DMS153 (cell line): Measurements from ENCODE around the gene GPR68.
"Not testable (repeated sequence)": the region's sequence is repeated elsewhere in the genome, so short reads cannot be mapped to it uniquely, and the experiment has no call there.

Experiments used
- DNase-seq: peaks from one replicate; lab custom pipeline; 2025; lab: John Stamatoyannopoulos, UW

Gene GPR68

DNA sequence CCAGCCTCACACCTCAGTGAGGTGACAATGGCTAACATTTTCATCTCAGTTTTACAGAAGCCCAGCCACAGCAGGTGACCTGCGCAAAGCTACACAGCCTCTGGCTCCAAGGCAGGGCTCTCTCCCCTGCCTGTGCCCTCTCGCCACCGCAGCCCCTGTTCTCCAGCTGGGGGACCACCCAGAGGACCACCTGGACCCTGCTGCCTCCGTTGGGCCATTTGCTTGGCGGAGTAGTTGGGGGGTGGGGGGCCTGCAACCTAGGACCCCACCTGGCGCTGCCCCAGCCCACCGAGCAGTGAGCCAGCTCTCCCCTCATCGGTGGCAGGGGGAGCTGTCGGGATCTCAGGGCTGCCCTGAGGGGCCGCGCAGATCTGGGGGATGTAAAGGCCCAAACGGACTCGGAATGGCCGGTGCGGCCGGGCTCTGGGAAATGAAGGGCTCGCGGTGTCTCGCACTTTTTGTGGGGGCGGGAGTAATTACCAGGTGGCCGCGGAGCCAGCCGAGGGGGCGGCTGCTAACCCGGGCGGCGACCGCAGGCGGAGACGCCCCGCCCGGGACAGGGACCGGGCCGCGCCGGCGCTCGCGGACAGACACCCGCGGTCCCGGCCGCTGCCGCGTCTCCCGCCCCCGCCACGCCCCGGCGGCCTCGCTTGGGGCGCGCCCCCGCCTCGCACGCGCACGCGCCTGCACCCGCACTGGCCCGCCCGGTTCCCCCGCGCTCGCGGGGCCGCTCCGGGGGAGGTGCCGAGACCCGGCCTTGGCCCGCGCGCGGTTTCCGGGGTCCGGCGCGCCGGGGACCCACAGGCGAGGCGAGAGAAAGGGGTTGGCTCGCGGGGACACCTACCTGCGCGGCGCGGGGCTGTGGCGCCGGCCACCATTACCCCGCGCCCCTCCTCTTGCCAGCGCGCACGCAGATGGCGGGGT lies 8.6 kb upstream of the GPR68 start:
- DNase-seq, result no peak

DNA sequence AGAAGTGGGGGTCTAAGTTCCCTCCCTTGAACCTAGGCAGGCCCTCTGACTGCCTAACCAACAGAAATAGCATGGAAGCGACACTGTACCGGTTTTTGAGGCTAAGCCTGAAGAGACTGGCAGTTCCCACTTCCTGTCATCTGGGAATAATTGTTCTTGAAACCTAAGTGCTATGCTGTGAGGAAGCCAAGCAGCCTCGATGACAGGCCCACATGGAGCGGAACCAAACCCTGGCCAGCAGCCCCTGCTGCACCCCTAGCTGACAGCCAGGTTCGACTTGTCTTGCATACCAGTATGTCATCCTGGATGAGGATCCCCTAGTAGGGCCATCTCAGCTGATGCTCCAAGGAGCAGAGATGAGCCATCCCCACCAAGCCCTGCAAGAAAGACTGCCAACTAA lies 6.4 kb upstream of the GPR68 start:
- DNase-seq, result no peak

DNA sequence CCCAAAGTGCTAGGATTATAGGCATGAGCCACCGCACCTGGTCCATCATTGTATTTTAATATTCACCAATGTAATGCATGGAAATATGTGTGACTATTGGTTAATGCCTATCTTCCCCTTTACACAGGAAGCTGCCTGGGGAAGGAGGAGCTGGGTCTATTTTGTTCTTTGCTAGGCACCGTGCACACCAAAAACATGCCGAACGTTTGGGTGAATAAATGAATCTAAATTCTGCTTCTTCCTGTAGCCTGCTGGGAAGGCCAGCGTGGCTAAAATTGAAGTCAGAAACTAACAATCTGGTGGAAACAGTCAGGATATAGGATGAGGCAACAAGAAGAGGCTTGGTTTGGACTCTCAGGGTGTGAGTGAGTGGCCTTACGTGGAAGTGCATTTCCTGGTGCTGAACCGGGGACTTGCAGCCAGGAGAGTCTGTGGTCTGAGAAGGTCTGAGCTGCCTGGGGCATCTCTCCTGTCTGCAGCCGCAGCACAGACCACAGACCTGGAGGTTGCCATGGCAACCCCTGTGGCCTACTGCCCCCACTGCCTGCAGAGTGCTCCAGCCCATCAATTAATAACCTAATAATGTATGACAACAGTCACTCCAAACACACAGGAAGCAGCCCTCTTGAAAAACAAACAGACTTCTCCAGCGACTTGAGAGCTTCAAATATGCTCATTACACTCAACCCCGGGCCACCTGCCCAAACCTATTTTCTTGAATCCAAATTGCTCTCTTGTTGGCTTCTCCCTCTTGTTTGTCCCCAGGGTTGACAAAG lies 5.5 kb upstream of the GPR68 start:
- peak; percentile 88 for DNase-seq

DNA sequence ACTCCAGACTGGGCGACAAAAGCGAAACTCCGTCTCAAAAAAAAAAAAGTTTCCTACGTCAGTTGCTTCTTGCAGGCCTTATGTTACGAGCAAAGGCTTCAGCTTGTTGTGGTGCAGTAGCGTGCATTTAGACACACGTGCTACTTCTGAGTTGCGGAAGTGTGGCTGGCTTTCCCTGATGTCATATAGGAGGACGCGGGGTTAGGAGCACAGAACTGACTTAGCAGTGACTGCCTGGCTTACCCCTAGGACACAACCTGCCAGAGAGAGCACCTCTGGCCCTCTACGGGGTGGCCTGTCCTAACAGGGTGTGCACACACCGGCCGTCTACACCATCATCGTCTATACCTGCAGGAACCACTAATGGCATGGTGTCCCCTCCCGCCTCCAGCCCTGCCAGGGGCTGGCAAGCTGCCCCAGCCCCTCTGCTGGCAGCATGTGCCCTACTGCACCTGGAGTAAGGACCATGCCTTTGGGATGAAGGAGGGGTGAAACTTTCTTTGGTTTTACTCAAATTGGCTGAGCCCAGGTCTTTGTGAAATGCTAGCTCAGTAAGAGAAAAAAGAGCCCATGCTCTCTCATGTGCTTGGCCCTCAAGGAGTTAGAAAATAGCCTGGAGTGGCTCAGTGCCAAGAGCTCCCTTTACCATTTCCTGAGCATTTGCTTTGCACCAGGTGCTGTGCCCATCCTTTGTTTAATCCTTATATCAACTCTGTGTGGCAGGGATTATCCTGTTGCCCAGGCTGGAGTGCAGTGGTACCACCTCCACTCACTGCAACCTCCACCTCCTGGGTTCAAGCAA lies 1.7 kb upstream of the GPR68 start:
- no peak for DNase-seq

DNA sequence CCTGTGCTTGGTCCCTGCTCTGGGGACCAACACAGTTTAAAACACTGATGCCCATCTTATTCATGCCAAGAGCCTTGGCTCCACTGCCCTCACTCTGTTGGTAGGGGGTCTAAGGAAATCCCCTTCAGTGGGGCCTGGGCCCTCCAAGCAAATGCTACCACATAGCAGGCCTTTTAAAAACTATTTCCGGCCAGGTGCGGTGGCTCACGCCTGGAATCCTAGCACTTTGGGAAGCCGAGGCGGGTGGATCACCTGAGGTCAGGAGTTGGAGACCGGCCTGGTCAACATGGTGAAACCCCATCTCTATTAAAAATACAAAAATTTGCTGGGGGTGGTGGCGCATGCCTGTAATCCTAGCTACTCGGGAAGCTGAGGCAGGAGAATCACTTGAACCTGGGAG lies 1.1 kb upstream of the GPR68 start:
- DNase-seq, result not testable (repeated sequence)

DNA sequence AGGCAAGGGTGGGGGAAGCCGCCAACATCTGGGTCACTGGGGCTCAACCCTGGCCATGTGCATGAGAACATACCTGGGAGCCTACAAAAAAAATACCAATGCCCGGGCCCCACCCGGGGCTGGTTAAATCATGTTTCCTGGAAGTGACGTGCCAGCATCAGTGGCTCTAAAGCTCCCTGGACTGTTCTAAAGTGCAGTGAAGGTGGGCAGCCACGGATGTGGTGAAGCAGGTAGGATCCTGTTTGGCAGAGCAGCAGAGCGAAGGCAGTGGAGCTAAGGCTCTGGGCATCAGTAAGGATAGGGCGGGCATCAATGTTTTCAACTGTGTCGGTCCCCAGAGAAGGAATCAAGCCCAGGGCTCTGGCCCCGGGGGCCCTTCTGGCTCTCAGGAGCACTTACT lies 525 bp upstream of the GPR68 start:
- DNase-seq, result no peak

DNA sequence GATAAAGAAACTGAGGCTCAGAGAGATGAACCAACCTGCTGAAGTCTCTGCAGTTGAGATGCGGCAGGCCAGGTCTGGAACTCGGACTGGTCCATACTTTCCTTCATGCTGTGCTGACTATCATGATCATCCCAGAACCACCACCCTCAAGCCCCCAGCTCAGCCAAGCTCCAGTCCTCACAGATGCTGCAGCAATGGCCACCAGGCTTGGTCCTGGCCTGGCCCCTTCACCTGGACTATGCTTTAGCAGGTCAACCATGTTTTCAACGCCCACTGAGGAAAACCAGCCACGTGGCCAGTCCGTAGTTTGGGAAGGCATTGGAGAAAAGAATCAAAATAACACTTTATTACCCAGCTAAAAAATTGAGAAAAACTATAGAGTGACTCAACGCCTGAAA lies 1.4 kb downstream of the GPR68 start:
- no peak for DNase-seq

DNA sequence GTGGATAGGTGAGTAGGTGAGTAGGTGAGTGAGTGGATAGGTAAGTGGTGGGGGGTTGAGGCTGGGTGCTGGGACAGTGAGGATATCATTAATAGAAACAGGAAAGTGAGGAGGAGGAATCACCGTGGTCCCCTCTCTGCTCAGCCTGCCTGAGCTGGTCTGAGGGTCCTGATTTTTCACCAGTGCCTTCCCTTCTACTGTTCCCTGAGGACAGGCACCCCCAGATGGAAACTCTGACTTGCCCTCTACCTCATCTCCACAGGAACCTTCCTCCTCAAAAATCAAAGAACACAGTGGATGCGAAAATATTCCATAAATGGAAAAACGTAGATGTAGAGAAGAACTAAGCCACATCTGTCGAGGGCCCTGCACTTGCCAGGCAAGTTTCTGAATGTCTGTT lies 1.9 kb downstream of the GPR68 start:
- DNase-seq, result no peak

DNA sequence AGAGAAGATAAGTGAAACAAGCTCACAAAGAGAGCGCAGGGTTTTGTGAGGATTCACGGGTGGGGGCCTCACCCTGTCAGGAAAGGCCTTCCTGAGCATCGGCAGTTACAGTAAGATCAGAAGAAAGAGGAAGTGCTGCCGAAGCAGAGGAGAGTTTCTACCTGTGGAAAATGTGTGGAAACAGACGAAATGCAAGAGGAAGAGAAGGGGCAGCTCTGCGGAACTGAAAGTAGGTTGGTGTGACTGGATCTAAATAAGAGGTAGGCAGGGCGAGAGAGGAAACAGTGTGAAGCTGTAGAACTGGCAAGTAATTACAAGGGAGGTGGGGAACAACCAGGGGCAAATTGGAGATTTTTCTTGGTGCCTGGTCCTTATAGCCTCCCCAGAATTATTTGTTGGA lies 2.6 kb downstream of the GPR68 start:
- DNase-seq, result no peak

DNA sequence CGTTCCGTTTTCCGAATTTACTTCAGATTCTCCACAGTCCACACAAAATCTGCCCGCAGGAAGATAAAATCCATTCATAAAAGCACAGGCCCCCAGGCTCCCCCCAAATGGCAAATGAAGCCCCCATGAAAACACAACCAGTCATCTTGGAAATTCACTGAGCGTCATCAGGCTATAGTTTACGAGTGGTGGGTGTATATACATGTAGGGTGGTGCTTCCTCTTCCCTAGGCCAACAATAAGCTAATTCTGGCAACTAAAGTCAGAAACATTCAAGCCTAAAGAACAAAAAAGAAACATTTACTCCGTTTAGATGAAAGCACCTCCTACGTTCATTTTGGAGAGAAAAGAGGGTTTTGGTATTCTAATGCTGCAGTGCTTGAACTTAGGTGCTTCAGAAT lies 5.8 kb downstream of the GPR68 start:
- no peak for DNase-seq

DNA sequence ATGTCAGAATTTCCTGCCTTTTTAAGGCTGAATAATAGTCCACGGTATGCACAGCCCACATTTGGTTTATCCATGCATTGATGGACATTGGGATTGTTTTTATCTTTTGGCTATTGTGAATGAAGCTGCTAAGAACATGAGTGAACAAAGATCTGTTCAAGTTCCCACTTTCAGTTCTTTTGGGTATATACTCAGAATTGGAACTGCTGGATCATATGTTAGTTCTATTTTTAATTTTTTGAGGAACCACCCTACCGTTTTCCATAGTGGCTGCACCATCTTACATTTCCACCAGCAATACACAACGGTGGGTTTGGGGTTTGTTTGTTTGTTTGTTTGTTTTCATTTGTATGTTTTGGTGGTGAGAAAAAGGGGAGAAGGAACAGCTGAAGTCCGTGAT lies 6.4 kb downstream of the GPR68 start:
- DNase-seq, result no peak

DNA sequence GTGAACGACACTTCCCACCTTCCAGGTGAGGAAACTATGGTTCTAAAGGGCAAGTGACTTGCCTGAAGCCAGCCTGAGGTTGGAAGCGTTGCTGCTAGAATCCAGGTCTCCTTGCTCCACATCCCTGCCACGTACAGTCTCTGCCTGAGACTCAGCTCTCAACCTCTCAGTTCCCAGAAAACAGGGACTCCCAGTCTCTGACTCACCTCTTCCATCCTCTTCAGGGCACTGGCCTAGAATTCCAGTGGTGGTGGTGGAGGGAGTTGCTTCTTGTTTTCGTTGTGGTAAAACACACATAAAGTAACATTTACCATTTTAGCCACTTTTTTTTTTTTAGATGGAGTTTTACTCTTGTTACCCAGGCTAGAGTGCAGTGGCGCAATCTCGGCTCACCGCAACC lies 7.3 kb downstream of the GPR68 start:
- DNase-seq, result no peak

DNA sequence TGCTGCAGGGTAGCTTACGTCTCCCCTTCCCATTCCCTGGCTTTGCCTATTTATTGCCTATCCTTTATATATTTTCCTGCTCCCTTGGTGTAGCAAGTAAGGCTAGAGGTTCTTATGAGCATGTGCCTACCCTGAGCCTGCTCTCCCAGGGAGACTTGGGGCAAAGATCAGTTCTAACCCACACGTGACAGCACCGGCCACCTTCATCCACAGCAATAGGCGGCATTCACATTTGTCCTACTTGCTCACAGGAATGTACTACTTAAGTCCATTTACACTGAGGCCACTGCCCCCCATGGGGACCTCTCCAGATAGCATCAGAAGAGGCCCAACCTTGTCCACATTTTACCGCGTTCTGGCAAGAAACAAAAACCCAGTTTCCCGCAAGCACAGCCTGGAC lies 8.7 kb downstream of the GPR68 start:
- no peak for DNase-seq

DNA sequence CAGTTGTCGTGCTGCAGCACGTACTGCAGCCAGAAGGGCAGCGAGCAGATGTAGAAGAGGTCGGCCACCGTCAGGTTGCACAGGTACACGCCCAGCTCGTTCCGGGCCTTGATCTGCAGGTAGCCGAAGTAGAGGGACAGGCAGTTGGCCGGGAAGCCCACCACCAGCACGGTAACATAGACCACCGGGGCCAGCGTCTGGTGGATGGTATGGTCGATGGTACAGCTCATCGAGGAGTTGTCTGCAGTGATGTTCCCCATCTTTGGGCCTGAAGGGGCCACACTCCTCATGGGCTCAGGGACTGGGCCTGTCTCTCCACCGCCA lies 9.8 kb downstream of the GPR68 start:
- DNase-seq, result no peak

DNA sequence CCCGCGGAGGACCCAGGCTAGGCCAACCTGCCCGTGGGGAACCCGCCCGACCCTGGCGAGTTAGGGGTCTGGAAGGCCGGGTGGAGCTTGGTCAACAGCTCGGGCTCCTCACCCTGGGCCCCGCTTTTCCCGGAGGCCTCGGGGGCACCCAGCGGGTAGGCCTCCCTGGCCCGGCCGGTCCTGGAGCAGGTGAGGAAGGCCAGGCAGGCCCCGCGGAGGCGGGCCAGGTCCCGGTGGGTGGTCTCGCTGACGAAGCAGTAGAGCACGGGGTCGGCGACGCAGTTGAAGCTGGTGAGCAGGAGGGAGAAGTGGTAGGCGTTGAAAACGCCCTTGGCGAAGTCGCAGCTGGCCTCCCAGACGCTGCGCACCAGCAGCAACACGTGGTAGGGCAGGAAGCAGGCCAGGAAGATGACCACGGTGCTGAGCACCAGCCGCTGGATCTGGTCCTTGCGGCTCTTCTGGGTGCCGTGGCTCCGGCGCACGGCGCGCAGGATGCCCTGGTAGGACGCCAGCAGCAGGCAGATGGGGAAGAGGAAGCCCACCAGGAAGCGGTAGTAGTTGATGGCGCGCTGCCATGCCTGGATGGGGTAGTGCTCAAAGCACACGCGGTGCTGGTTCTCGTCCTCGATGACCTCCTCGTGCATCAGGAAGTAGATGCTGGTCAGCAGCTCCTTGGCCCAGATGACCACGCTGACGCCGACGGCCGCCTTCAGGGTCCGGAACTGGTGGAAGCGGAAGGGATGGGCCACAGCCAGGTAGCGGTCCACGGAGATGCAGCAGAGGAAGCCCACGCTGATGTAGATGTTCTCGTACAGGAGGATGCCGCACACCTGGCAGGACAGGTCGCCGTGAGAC lies 10.3 kb downstream of the GPR68 start:
- DNase-seq, result no peak

DNA sequence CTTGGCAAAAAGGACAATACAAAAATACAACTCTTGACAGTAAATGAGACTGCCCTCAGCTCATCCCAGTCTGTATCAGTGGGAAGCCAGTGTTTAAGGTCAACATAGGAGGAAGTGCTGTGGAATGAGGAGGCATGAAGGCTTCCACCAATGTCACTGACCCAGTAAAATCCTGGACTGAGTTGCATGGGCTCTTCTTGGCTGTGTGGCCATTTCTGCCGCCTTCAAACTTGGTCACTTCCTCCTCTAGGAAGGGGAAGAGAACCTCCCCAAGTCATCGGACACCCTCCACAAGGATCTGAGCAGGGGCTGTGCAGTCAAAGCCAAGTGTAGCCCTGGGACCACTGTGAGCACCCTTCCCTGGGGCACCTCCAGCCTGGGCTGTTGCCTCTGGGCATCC lies 11.9 kb downstream of the GPR68 start:
- no peak for DNase-seq

DNA sequence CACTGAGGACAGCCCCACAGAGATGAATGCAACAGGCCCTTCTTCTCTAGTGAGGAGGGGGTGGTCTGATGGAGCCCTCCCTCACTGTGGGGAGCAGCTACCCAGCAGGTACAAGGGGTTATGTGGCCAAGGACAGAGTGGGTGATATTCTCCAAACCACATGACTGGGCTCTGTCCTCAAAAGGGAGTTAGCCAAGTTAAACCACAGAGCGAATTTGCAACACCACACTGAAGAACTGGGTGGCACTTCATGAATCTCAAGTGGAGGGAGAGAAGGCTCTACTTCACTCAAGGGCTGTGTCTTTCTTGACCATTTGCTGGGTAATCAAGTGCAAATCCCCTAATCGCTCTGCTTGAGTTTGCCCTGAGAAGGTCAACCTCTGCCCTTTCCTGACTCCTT lies 12.5 kb downstream of the GPR68 start:
- no peak for DNase-seq

DNA sequence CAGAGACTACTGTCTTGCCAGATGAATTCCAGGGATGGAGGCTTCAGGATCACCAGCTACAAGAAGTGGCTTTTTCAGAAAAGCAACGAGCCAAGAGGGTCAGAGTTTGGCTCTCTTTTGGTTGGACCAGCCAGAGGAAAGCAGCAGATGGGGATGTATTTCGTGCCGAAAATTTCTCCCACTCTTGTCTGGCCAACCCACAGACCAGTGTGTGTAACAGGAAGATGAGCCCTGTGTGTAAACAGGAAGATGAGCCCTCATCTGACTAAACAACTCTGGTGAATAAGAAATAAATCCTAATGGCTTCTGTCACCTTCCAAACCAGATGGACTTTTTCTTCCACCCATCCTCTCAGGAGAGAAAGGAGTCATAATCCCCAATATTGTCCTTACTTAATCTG lies 13.1 kb downstream of the GPR68 start:
- no peak for DNase-seq

DNA sequence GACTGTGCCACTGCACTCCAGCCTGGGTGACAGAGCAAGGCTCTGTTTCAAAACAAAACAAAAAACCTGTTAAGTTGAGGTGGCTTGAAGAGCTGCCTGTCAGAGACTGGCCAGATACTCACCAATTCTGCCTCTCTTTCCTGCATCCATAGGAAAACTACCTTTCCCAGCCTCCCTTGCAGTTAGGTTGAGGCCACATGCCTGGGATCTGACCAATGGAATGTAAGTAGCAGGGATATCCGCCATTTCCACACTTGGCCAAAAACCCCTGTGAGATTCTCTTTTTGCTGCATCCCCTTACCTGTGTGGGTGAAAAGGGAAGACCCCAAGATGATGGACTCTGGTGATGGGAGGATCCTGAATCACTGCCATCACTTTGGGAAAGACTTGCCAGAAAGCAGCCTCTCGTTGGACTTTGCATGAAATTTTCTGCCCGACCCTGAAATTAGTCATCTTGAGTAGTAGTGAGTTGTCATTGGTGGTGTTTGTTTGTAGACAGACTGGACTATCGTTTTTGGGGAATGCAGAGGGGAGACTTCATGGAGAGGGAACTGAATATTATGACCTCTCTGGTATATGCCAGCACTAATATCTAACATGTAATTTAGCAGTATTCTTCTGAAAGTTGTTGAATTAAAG lies 14.0 kb downstream of the GPR68 start:
- no peak for DNase-seq

DNA sequence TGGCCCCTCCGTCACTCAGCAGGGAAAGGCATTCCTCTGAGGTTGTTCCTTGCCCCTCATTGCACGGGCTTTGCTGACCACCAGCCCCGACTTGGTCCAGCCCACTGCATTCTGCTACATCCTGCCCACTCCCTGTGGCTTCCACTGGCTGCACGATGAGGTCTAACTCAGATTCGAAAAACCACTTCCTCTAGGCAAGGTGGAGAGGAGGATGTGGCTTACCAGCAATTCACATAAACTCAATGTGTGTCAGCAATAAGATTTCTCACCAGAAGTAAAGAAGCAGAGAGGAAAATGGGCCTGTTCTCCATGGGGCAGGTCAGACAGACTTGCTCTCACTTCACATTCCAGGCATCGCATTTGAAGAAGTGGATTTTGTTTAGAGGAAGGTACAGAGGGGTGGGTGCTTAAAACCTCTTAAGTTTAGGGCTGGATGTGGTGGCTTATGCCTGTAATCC lies 14.7 kb downstream of the GPR68 start:
- no peak for DNase-seq

DNA sequence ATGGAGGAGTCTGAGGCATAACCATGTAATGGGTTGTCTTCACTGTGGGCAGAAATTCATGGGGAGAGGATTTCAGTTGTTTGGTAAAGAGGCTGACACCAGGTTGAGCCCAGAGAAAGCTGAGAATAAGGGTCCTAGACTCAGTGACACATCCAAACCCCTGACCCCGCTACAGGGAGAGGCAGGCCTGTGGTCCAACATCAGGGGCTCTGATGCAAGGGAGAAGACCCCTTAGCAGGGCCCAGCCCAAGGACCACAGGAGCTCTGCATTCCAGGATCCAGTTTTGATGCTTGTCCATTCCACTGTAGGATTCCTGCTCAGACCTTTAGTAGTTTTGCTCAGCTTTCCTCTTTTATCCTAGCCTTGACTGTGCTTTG lies 15.5 kb downstream of the GPR68 start:
- no peak for DNase-seq
